Measurements from ENCODE around the gene EPHA4. TPM values are rescaled to one million over a fixed set of nuclear protein-coding genes. Genes with fewer than 3 reads are reported as not detected.

The EPHA4 gene
- total and polyA plus RNA-seq, 2 of the 4 experiments (the other 2 are of a cell fraction), result 36.9 to 132 TPM

DNA sequence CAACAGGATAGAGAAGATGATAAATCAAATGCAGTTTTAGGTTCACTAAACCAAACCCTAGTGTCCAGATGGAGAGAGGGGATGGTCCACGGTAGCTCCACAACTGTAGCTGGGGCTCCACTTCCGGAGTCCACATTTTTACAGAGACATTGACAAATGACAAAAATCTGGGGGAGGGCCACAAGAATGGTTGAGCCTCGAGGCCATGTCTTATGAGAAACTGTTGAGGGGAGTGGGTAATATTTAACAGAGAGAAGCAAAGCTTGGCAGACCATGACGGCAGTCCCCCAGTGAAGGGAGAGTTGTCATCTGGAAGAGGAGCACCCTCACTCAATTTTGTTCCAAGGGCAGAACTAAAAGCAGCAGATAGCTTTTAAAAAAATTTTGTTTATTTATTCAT lies 17.6 kb upstream of the EPHA4 start:
- no peak overlapping the region for H3K4ac ChIP-seq (ENCODE audit: low read depth, low read length)
- no peaks in the 10 kb centered on the region for H3K9me1 ChIP-seq (ENCODE audit: insufficient read depth, low read length)
- no peaks in the 10 kb centered on the region for H3K9me3 ChIP-seq (ENCODE audit: control insufficient read depth, insufficient read depth, low read length)
- no peak overlapping the region for H4K5ac ChIP-seq (ENCODE audit: low read depth, low read length)
- BruUV-seq (replicated peaks), result no TSS peak
- no peak overlapping the region for H3K23ac ChIP-seq (ENCODE audit: low read depth, low read length)
- H3K14ac ChIP-seq (replicated peaks; ENCODE audit: low read depth, low read length), result no peak overlapping the region
- dilution Hi-C loops (cut with HindIII; ENCODE audit: low sequenced_read_pairs, unreplicated experiment), result no loop called here
- no peak overlapping the region for H3K4me3 ChIP-seq (ENCODE audit: insufficient read depth, low read depth, low read length)
- no peaks in the 10 kb centered on the region for H3K36me3 ChIP-seq (ENCODE audit: control insufficient read depth, insufficient read depth, low read length)
- no peak overlapping the region for H2BK20ac ChIP-seq (ENCODE audit: low read depth, low read length)
- no peak overlapping the region for H3K9ac ChIP-seq (ENCODE audit: low read depth, low read length)
- H3K18ac ChIP-seq (ENCODE audit: low read depth, low read length), result no peak overlapping the region
- ChIA-PET CTCF (interaction anchor here (0.6 to 1.1 kb wide), 3 partner anchors 9 to 400 kb away, joined by 3 read pairs; no protein-coding TSS in a partner anchor), POLR2A (ENCODE audit: unreplicated experiment) (no interaction called here)
- H3K56ac ChIP-seq (ENCODE audit: extremely low read depth, insufficient read depth, low read length), result no peak overlapping the region
- H2AFZ ChIP-seq (replicated peaks; ENCODE audit: low read length, poor library complexity), result no peak overlapping the region
- in situ Hi-C loops (cut with MboI; ENCODE audit: low sequenced_read_pairs), result no loop called here
- H2AK5ac ChIP-seq (ENCODE audit: low read depth, low read length), result no peak overlapping the region
- 60% methylated on average over 1 of the region's 4 CpGs; no CpG with 5 or more reads in 1 of the 2 experiments for WGBS, 2 experiments (ENCODE audit: extremely low coverage in 2 of 2, insufficient read length in 1 of 2)
- H4K91ac ChIP-seq (ENCODE audit: insufficient read depth, low read depth, low read length), result no peak overlapping the region
- peaks cover 3% of the 10 kb centered on the region; the same call in 1 of the 2 replicates for H3K27me3 ChIP-seq (ENCODE audit: control insufficient read depth, insufficient read depth, low read length)
- H4K20me1 ChIP-seq (ENCODE audit: insufficient read depth, low read length), result no peaks in the 10 kb centered on the region
- DNase-seq, result no peak
- intact Hi-C loops (cut with micrococcal nuclease), result no loop called here
- no peak overlapping the region for H4K8ac ChIP-seq (ENCODE audit: low read depth in 2 of 2, low read length in 2 of 2)
- no peaks in the 10 kb centered on the region for H3K79me1 ChIP-seq (ENCODE audit: low read depth in 1 of 2, low read length in 2 of 2)
- H3K4me2 ChIP-seq (ENCODE audit: low read depth, low read length), result no peak overlapping the region
- H2BK5ac ChIP-seq (ENCODE audit: low read depth, low read length, poor library complexity, severe bottlenecking), result no peak overlapping the region
- no peaks in the 10 kb centered on the region for H3K4me1 ChIP-seq (ENCODE audit: control insufficient read depth, insufficient read depth, low read length)
- no peak overlapping the region for H2BK15ac ChIP-seq (ENCODE audit: low read depth, low read length)
- no peak overlapping the region for H2BK120ac ChIP-seq (ENCODE audit: low read depth, low read length)
- H3K27ac ChIP-seq (ENCODE audit: insufficient read depth, low read length), result no peak overlapping the region
- TF ChIP-seq MXI1 (IDR thresholded peaks at IDR 0.05; ENCODE audit: borderline replicate concordance, low read depth, low read length) (no peak), SMC3 (IDR thresholded peaks at IDR 0.05; ENCODE audit: low read depth, low read length) (no peak), NFE2L2 (IDR thresholded peaks at IDR 0.05; ENCODE audit: low read depth, low read length) (no peak)
- H2AK9ac ChIP-seq (replicated peaks; ENCODE audit: low read depth, low read length, poor library complexity), result no peak overlapping the region
- no peak for ATAC-seq (ENCODE audit: low read depth)
